ENCODE results near the gene GDF10. TPM values are rescaled to one million over a fixed set of nuclear protein-coding genes. Genes with fewer than 3 reads are reported as not detected.

Gene GDF10
- total RNA-seq, 1 donor from 2014 or later, result not detected

DNA sequence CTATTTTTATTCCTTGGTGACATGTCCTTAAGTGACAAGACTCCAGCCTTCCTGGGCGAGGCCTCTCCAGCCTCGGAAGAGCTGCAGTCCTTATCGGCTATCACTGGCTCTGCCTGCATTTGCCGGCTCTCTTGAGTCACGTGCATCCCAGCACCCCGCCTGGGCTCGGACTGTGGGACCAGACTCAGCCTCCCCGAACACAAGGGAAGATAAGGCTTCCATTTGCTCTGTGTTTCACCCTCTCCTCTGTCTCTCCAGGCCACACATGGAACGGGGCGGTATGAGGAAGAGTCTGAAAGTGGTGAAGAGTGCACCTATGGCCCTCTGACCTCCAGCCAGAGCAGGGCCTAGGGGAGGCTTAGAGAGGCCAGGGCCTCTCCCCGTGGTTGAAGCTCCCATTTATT lies 26.9 kb downstream of the GDF10 start:
- FAIRE-seq, result no peak
- no peak for DNase-seq (ENCODE audit: low read depth)
- Histone ChIP-seq H3K36me3 (ENCODE audit: control insufficient read depth, insufficient read depth, low read length) (no peaks in the 10 kb centered on the region), H3K4me3 (ENCODE audit: low read depth, low read length) (no peak overlapping the region), H3K27me3 (ENCODE audit: control insufficient read depth, insufficient read depth, low read length) (no peaks in the 10 kb centered on the region)
- TF ChIP-seq, protein P1, sequence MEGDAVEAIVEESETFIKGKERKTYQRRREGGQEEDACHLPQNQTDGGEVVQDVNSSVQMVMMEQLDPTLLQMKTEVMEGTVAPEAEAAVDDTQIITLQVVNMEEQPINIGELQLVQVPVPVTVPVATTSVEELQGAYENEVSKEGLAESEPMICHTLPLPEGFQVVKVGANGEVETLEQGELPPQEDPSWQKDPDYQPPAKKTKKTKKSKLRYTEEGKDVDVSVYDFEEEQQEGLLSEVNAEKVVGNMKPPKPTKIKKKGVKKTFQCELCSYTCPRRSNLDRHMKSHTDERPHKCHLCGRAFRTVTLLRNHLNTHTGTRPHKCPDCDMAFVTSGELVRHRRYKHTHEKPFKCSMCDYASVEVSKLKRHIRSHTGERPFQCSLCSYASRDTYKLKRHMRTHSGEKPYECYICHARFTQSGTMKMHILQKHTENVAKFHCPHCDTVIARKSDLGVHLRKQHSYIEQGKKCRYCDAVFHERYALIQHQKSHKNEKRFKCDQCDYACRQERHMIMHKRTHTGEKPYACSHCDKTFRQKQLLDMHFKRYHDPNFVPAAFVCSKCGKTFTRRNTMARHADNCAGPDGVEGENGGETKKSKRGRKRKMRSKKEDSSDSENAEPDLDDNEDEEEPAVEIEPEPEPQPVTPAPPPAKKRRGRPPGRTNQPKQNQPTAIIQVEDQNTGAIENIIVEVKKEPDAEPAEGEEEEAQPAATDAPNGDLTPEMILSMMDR (IDR thresholded peaks at IDR 0.05; ENCODE audit: insufficient read depth, low read length, severe bottlenecking), result no peak

DNA sequence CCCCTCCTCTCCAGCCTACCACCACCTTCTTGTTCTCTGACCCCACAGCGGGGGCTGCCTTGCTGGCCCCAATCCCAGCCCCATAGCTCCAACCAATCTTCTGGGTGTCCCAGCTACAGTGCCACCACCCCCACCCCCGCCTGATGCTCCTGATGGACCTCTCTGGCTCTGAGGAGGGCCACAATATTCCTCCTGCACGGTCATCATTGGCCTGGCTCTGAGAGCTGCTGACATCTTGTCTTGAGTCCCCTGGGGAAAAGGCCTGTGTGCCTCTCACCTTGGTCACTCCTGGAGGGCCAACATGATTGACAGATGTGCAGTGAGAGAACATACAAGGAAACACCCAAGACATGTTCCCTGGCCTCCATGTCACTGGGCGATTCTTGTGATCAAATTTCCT lies 29.9 kb downstream of the GDF10 start:
- no peak overlapping the region for H3K4me3 ChIP-seq (ENCODE audit: low read depth, low read length)
- FAIRE-seq (no peak), DNase-seq (ENCODE audit: low read depth) (no peak)

DNA sequence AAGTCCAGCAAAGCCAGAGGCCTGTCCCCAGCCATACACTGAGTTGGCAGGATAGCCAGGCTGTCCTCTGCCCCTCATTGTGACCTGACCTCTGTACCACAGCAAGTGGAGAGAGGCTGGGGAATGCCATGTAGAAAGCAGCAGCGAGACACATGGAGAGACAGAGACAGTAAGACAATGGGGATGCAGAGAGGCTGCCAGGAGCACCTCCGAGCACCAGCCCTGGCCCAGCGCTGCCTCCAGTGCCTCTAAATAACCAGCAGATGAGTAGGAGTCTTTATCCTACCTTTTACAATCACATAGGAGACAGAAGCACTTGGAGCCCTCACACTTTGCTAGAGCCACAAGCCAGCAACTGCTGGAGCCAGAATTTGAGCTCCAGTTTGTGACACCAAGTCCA lies 30.4 kb downstream of the GDF10 start:
- Histone ChIP-seq H3K36me3 (ENCODE audit: control insufficient read depth, insufficient read depth, low read length) (no peaks in the 10 kb centered on the region), H3K27me3 (ENCODE audit: control insufficient read depth, insufficient read depth, low read length) (no peaks in the 10 kb centered on the region), H3K4me3 (ENCODE audit: low read depth, low read length) (no peak overlapping the region)
- TF ChIP-seq, protein P1 (IDR thresholded peaks at IDR 0.05; ENCODE audit: insufficient read depth, low read length, severe bottlenecking), result no peak
- DNase-seq (ENCODE audit: low read depth), result no peak
- no peak for FAIRE-seq

More for the DNA sequence above, 29.9 kb downstream of the GDF10 start:
- TF ChIP-seq, protein P1 (IDR thresholded peaks at IDR 0.05; ENCODE audit: insufficient read depth, low read length, severe bottlenecking), result no peak
- H3K36me3 ChIP-seq (ENCODE audit: control insufficient read depth, insufficient read depth, low read length), result no peaks in the 10 kb centered on the region
- H3K27me3 ChIP-seq (ENCODE audit: control insufficient read depth, insufficient read depth, low read length), result no peaks in the 10 kb centered on the region

DNA sequence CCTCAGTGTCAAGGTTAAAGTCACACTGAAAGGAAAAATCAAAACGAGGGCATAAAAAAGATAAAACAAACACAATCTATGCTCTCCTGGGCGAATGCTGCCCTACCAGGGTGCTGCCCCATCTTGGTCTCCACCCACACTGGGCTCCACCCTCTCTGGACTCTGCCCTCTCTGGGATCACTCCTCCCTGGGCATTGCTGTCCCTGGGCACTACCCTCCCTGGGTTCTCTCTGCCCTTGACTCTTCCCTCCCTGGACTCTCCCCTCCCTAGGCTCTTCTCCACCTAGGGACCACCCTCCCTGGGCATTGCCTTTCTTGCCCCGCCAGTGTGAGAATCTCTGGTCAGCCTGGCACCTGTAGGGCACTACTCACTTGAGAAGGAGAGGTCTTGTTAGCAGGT lies 30.8 kb downstream of the GDF10 start:
- FAIRE-seq (no peak), DNase-seq (ENCODE audit: low read depth) (no peak)
- Histone ChIP-seq H3K36me3 (ENCODE audit: control insufficient read depth, insufficient read depth, low read length) (no peaks in the 10 kb centered on the region), H3K27me3 (ENCODE audit: control insufficient read depth, insufficient read depth, low read length) (peaks cover 2% of the 10 kb centered on the region), H3K4me3 (ENCODE audit: low read depth, low read length) (no peak overlapping the region)
- TF ChIP-seq, protein P1 (IDR thresholded peaks at IDR 0.05; ENCODE audit: insufficient read depth, low read length, severe bottlenecking), result no peak

DNA sequence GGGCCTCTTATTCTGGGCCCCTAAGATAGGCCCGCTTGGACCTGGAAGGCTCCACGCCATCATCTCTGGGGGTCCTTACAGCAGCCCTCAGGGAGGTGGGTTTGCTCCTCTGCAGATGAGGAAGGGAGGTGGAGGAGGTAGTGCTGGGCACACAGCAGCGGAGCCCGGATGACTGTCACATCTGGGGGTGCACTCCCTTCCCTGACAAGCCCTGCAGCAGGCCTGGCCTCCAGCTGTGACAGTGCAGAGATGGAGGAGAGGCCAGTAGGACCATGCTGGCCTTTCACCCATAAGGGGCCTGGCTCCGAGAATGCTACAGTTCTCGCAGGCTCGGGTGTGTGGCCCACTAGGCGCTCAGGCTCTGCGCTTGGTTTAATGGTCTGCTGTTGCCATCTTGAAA lies 31.5 kb downstream of the GDF10 start:
- FAIRE-seq, result no peak
- Histone ChIP-seq H3K27me3 (ENCODE audit: control insufficient read depth, insufficient read depth, low read length) (peaks cover 2% of the 10 kb centered on the region), H3K36me3 (ENCODE audit: control insufficient read depth, insufficient read depth, low read length) (no peaks in the 10 kb centered on the region), H3K4me3 (ENCODE audit: low read depth, low read length) (no peak overlapping the region)
- no peak for DNase-seq (ENCODE audit: low read depth)
- TF ChIP-seq, protein P1 (IDR thresholded peaks at IDR 0.05; ENCODE audit: insufficient read depth, low read length, severe bottlenecking), result no peak

DNA sequence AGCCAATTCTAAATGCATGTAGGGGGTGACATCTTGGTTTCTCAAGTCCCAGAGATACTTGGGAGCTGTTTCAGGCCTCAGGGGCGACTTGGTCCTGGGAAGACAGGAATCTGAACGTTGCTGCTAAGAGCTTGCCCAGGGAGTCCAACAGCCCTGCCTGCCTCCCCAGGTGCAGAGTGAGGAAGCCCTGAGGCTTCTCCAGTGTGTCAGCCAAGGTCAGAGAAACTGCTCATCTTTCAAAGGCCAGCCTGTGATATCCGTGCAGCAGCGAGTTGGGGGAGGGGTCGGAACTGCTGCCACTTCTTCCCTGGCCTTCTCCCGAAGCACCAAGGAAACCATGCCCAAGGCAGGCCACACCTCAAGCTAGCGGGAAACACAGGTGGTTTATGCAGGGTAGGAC lies 32.0 kb downstream of the GDF10 start:
- no peak for DNase-seq (ENCODE audit: low read depth)
- no peaks in the 10 kb centered on the region for H3K36me3 ChIP-seq (ENCODE audit: control insufficient read depth, insufficient read depth, low read length)
- TF ChIP-seq, protein P1 (IDR thresholded peaks at IDR 0.05; ENCODE audit: insufficient read depth, low read length, severe bottlenecking), result no peak
- FAIRE-seq, result no peak
- peaks cover 2% of the 10 kb centered on the region for H3K27me3 ChIP-seq (ENCODE audit: control insufficient read depth, insufficient read depth, low read length)
- H3K4me3 ChIP-seq (ENCODE audit: low read depth, low read length), result no peak overlapping the region
